Astrocyte of the spinal cord (primary cell): ENCODE measurements around the gene CAPN13.

Source experiments
- DNase-seq: peaks from one replicate; pipeline ENCODE4 v3.0.0; 2011; ENCODE audit warnings: low read depth, low spot score
- H3K4me3 ChIP-seq: 2 replicates; pipeline ENCODE4 v1.5.1; 2011; ENCODE audit warnings: low read depth, mild to moderate bottlenecking, low read length, moderate library complexity
- CTCF ChIP-seq: IDR thresholded peaks from 2 replicates; pipeline ENCODE4 v1.5.1; 2012; ENCODE audit warnings: low read depth, mild to moderate bottlenecking, low read length, inconsistent platforms
- in situ Hi-C: cut with HindIII; loops from 2 replicates; pipeline ENCODE4 v1.10.0; 2017; ENCODE audit warnings: low sequenced_read_pairs

CAPN13 gene

GRCh38 chr2:30686000-30686399, 121.2 kb downstream of the CAPN13 start:
- peak; percentile 33 for TF ChIP-seq CTCF
- H3K4me3 ChIP-seq = no peak overlapping the region
- in situ Hi-C loops = no loop called here
- DNase-seq = no peak

GRCh38 chr2:30684996-30685395, 122.2 kb downstream of the CAPN13 start:
- no peak overlapping the region for H3K4me3 ChIP-seq

GRCh38 chr2:30684516-30684915, 122.7 kb downstream of the CAPN13 start:
- TF ChIP-seq CTCF = no peak
- DNase-seq = no peak
- in situ Hi-C loops = no loop called here

More at GRCh38 chr2:30684996-30685395, 122.2 kb downstream of the CAPN13 start:
- in situ Hi-C loops = no loop called here
- TF ChIP-seq CTCF = no peak
- no peak for DNase-seq

GRCh38 chr2:30684026-30684425, 123.2 kb downstream of the CAPN13 start:
- no peak overlapping the region for H3K4me3 ChIP-seq
- TF ChIP-seq CTCF = no peak
- in situ Hi-C loops = no loop called here
- no peak for DNase-seq

More at GRCh38 chr2:30684516-30684915, 122.7 kb downstream of the CAPN13 start:
- H3K4me3 ChIP-seq = no peak overlapping the region

GRCh38 chr2:30683236-30683956, 123.8 kb downstream of the CAPN13 start:
- H3K4me3 ChIP-seq = no peak overlapping the region
- TF ChIP-seq CTCF = no peak
- DNase-seq = no peak
- in situ Hi-C loops = no loop called here

GRCh38 chr2:30681022-30681421, 126.2 kb downstream of the CAPN13 start:
- no peak overlapping the region for H3K4me3 ChIP-seq
- in situ Hi-C loops = no loop called here

More at GRCh38 chr2:30681022-30681421, 126.2 kb downstream of the CAPN13 start:
- no peak for DNase-seq
- no peak for TF ChIP-seq CTCF
